Activated T-cell treated with anti-CD3 and anti-CD28 coated beads for 24 hours (primary cell): ENCODE data around the gene HOPX.
"Not testable (repeated sequence)": the region's sequence is repeated elsewhere in the genome, so short reads cannot be mapped to it uniquely, and the experiment has no call there.

Experiments used
- DNase-seq: peaks from one replicate; pipeline ENCODE4 v3.0.0-alpha.2; 2020; ENCODE audit warnings: low read depth

HOPX gene

DNA sequence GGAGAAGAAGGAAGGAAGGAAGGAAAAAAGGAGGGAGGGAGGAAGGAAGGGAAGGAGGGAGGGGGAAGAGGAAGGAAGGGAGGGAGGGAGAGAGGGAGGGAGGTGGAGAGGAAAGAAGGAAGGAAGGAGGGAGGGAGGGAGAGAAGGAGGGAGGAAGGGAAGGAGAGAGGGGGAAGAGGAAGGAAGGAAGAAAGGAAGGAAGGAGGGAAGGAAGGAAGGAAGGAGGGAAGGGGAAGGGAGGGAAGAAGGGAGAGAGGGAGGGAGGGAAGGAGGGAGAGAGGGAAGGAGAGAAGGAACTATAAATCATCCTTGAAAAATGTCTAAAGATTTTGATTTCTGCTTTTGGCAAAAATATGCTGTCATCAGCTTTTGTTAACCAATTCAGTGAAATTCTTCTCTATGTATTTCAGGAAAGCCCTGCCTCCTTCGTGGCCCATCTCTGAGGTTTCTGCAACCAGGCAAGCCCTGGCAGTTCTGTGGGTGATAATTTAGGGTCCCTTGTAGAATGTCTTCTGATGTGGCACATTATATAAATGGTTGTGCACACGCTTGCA lies 7.1 kb upstream of the HOPX start:
- no peak for DNase-seq

DNA sequence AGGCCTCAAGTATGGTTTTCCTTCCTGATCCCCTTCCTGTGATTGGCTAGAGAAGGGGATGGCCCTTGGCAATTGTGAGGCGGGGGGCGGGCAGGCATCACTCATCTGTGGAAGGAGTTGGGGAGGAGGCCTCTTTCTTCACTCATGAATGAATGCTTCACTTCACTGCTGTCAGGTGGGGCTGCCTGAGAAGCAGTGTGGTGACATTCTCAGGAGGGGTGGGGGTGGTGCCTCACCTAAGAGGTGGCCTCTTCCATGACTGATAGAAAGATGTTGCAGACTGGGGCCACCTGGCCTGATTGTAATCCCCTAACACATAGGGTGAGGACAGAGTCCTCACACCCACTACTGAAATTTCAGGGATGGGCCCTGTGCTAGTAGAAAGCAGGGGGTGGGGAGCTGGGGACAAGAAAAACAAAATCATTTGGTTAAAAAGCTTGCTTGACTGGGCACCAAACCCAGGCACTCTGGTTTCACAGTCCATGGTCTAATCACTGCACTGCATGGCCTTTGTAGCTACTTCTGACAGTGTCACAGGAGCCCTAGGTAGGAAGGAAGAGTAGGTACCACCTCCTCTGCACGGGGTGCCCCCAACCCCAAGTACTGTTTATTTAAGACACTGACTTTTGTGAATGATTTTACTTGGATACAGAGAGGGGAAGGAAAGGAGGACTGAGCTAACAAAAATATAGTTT lies 5.6 kb upstream of the HOPX start:
- no peak for DNase-seq

DNA sequence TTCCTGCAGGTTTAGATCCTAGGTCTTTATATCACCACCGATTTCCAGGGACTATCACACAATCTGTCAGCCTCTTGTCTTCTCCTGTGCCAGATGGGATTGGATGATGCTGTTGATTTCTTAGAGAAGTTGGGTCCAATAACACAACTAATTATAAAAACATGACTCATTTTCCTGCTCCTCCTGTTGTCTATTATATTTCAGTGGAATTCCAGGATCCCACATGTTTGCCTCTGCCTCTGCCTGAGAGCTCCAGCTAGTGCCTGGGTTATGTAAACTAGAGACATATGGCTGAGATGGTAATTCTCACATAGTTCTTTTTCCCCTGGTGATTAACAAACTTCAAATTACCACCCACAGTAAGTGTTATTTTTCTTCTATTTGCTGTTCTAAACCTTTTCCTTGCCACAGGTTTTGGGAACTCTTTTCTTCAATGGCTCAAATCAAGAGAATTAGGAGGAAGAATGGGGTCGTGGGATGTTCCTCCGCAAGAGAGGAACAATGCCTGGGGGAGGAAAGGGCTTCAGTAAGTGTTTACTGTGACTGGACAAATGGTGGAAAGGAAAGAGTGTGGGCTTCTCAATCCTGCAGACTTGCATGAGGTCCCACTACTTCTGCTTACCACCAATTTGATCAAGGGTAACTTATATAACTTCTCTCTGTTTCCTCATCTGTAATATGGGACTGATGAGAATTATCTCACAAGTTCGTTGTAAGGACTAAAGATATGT lies 3.4 kb upstream of the HOPX start:
- no peak for DNase-seq

DNA sequence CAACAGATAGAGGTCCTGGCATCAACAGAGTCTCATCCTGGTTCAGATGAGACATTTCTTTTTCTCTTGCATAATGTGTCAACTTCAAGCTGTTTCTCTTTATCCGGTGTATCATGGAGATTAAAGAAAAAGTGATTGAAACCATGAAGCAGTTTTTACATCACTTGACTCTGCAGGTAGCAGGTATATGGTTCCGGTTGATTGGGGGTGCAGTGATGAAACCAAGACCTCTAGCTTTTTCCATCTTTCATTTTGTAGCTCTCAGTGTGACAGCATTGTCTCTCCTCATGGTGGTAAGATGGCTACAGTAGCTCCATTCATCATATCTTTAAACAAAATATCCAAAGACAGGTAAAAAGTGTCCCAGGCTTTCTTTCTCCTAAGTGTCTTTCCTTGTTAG lies 2.4 kb upstream of the HOPX start:
- no peak for DNase-seq

DNA sequence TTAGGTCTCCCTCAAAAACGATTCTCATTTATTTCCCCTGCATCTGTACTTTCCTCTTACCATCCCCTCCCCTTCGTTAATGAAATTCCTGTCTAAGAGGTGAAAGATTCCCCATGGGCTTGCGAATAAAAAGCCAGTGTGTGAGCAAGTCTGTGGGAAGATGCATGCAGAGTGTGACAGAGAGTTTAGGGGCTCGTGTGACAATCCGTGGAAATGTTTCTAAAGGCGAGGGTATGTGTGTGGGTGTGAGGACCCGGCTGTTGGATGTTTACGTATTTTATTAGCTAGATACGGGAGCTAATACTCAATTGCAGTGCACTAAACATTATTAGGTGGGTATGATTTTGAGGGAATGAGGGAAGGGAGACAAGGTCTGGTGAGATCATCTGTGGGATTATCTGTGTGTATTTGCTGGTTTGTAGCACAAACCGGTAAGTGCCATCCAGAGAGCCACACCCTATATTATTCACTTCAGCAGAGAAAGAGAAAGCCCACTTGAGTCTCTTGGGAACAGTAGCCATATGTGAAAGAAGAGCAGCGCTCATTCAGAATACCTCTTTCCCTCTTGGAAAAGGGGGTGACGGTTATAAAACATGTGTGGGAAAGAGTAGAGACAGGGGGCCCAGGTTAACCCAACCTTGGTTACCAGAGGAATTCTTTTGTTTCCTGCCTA lies 893 bp upstream of the HOPX start:
- no peak for DNase-seq

DNA sequence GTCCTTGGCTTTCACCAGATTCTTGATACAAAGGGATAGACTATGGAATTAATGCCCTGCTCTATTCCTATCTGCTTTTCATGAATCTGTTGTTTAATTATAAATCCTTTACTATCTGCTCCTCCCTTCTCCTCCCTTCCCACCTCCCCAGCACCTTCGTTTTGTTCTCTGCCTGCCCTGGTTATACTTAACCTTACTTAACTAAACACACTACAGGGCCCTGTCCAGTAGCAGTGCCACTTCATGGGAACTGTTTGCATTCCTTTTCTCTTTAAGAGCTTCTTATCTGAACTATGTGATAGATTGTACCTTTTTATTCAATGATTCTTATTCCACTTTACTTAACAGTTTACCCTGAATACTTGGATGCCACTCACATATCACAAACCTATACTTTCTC lies 830 bp downstream of the HOPX start:
- no peak for DNase-seq

DNA sequence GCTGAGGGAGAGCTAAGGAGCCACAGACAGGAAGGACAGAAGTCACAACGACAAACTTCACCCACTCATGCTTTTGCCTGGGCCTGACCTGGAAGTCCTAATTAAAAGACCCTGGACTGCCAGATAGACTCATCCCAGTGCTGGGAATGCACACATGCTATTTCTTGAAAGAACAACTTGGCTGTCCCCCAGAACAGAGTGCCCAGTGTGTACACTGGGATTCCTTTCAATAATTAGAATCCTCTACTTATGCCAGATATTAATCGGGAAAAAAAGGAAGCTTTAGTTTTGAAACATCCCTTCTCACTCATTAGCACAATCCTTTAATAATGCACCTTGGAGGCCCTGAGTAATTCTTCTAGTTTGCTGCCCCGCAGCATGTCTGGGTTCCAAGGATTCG lies 3.4 kb downstream of the HOPX start:
- DNase-seq = no peak

DNA sequence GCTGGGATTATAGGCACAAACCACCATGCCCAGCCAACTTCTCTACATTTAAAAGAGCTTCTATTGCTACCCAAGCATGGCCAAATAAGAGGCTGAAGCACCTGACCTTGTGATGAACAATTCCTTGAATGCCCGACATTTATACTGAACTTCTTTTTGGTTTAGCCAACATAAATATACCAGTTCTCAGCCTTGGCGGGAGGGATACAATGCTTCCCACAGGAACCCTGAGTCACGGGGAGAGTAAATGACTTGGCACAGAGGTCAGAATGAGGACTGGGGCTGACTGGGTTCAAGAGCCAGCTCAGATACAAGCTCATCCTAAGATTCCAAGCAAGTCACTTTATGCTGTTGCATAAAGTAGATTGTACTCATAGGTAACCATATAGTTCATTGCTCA lies 6.1 kb downstream of the HOPX start:
- DNase-seq = no peak

DNA sequence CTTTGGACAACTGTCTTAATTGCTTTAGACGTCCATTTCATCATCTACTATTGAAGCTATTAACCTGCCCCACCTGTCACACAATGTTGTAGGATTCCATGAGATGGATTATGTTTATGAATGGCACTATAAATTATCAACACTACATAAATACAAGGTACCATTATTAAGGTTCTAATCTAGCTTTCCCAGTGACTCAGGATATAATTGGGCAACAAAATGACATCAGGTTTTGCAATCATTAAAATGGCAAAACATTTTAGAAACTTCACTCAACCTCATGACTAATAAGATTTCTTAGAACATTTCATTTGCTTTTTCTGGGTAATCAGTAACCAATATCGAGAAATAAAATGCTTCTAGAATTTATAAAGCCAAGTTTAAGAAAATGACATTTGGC lies 9.2 kb downstream of the HOPX start:
- DNase-seq = no peak

DNA sequence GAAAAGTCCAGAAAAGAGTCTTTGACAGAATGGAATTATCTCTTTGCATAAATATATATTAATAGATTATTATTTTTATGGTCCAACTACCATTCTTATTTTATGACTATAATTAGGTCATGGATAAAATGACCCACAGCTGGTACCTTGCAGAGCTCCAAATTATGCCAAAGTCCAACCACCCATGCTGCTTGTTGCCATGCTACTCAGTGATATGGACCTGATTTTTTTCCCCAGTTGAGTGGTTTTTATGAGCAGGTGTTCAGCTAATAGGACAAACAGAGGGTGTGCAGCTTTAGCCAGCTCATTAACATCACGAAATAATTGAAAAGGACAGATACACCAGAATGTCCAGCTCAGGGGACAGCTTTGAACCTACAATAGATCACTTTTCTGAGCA lies 9.7 kb downstream of the HOPX start:
- DNase-seq = no peak

DNA sequence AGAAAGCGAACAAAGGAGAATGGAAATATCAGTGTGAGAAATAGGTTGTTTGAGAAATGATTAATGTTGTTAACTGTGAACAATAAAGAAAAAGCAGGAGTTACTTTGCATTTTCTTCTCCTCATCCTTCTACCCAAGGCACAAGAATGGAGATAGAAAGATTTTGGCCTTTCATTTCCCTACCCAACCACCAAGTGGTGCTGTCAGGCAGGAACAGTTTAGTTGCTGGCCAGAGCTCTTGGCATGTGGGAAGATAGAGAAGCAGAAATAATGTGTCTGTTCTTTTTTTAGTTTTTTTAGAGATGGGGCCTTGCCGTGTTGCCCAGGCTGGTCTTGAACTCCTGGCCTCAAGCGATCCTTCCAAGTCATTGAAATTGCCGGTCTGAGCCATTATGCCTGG lies 12.8 kb downstream of the HOPX start:
- DNase-seq = no peak

DNA sequence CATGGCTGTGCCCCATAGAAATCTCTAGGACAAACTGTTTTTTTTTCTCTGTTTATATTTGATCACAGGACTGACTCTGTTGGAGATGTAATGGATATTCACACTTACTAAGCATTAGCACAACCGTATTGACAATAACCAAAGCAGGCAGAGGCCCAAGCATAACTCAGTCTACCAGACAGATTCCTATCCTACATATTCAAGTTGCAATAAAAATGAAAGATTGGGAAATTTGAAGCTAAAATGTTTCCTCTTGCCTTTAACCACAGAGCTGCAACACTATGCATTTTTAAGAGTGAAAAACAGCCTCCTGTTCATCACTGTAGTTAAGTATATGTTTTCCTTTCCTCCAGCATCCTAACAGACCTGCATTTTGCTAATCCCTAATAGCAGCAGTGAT lies 13.7 kb downstream of the HOPX start:
- not testable (repeated sequence) for DNase-seq

DNA sequence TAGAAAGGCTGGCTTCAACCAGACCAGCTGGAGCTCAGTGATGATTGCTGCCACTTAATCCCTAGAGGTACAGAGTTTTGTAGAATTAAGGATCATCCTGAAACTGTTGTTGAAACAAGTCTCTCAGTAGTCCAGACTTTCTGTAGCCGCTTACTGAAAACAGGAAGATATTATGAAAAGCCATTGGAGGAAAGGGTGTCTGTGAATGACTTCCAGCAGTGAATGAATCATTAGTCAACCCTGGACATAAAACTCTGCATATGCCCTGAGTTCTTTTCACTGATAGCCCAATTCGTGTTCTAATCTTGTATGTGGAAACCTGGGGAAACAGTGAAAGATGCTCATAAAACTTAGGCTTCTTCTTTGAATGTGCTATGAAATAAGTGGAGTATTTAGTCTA lies 14.8 kb downstream of the HOPX start:
- DNase-seq = no peak

DNA sequence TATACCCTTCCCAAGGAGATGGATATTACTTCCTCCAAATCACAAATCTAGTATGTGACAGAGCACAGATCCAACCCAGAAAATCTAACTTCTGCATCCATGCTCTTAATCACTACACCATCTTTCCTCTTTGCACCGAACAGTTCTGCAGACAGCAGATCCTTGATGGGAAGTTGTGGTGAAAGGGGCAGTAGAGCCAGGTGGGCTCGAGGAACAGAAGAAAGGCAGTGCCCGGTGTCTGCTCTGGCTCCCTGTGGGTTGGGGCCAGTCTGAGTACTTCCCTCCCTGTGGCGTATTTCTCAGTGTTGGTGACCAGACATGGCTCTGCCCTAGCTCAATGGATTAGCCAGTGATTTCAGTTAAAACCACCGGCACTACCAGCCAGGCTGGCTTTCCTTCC lies 15.3 kb downstream of the HOPX start:
- no peak for DNase-seq

DNA sequence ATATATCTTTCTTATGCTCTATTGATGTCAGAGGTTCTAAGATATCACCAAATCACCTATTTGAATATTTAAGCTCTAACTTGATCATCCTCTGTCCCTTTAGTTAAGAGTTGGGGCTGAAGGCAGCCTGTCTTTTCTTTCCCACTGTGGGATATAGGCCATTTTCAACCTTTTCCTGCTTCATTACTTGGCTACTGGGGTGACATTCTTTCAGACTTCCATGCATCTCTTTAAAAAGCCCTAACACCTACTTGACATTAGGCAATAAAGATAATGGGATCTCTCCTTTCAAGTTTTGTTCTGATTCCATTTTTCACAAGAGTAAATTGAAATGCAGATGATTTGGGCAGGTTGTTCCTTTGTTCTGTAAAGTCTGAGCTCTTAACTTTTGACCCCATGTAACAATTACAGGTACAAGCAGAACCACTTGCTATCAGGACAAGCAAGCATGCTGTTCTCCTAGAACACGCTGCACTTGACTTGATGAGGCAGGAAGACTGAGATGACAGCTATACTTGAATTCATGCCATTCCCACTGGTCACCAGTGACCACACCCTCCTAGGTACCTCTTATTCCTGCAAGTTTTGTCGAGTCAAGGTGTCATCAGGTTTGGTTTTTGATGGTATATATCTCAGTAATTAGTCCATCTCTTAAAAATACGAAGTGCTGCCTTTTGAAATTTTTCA lies 18.2 kb downstream of the HOPX start:
- no peak for DNase-seq

DNA sequence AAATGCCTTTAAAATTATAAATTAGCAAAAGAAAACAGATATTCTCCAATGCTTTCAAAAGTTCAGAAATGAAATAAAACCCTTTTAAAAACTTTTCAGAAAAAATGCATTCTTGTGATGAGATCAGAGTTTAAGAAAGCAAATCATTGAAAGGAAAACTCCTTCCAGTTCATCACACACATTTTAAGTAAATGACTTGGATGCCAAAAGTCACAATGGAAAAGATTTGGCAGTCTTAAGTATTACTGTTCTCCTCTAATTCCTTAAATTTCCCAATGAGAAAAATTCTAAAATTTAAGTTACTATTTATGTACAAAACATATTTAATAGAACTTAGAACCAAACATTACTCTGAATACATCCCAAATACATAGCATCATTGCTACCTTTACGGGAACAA lies 21.1 kb downstream of the HOPX start:
- no peak for DNase-seq

DNA sequence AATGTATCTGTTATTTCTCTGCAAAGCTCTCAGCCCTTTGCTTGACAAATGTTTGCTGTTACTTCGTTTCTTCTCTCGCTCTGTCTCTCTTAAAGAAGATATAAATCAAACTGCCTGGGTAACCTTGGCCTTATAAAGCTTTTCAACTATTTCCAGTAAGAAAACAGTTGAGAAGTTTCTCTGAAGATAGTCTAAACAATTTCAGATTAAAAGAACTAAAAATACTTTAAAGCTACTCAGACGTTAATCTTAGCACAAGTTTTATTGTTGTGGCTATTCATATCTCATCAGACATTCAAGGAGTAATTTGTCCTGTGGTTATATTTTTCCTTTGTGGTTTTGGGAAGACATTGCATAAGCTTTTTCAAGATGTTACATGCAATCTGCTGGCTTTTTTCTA lies 22.6 kb downstream of the HOPX start:
- DNase-seq = no peak

DNA sequence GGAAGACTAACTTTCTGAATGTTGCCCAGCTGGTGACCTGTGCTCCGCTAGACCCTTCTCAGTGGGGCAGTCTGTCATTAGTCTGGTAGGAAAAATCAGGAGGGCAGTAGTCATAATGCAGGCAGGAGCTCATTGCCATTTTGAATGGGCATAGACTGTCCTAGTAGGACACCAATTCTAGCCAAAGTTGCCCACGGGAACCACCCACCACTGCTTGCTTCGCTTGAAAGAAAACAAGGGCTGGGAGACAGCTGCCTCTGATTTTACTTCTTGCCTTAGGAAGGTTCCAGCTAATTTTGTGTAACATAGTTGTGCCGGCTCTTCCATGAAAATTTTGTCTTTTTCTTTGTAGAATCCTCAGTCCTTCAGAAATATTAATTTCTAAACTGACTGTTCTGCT lies 23.3 kb downstream of the HOPX start:
- no peak for DNase-seq

DNA sequence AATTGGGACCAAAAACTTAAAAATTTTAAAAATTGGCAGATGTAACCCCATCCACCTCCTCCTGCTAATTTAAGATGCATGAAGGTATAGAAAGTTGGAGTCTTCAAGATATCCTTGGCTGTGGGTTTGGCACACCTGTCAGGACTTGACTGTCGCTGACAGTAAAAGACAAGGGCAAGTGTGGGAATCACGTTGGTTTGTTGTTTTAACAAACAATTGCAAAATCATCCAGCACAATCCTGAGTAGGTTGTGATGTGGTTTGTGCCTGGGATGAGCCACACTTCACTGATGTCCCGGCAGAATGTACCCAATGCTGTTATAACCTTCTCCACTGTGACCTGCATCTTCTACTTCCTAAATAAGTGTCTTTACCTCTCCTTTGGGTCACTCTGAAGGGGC lies 24.0 kb downstream of the HOPX start:
- no peak for DNase-seq

DNA sequence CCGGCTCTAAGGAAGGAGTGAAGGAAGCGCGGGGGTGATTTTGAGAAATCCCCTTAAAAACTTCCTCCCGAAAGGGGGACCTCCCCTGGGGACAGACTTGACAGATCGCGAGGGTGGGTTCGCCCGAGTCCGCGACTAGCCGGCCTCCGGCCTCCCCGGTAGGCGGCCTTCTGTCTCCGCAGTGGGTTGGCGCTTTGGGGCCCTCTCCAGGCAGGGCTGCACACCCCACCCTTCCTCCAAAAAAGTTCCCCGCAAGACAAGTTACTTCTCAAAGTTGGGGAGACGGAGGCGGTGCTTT lies 24.8 kb downstream of the HOPX start:
- peak; percentile 36 for DNase-seq

DNA sequence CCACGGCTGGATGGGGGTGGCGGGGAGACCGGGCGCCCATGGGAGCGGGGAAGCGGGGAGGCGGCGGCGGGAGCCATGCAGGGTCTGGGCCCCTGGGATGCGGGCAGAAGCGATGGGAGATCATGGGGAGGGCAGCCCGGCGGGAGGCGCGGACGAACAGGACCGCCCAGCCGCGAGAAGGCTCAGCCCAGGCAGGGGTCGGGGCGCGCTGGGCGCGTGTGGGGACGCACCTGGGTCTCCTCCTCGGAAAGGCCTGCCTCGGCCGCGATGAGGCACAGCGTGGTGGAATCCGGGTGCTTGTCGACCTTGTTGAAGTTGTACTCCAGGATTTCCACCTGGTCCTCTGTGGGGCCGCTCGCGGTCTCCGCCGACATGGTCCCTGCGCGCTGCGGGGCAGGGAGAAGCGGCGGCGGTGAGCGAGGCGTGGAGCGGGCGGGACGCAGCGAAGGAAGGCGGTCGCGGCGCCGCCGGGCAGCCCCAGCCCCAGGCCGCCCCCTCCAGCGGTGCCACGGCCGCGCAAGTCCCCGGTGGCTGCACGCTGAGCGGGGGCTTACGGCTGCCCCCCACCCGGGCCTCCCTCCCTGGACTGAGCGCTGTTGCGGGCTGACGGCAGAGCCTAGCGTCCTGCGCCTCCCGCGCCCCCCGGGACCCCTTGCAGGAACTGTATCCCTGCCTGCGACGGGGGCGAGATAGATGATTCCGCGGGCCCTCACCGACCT lies 25.3 kb downstream of the HOPX start:
- no peak for DNase-seq

DNA sequence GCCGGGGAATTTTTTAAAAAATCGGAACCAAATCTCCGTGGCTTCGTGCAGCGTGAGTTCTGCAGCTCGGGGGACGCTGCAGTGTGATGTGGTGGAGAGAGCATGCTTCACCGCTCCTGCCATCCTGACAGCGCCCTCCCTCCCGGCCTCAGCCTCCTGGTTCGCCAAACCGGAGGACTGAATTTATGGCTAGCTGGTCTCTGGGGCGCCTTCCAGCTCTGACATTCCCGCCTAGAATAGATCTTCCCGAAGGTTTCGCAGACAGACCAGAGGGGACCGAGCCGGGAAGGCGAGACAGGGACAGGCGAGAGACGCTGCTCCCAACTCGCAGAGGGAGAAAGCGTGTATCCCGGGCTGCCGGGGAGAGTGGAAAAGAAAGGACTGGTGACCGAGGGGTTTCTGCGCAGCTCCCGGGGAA lies 25.9 kb downstream of the HOPX start:
- no peak for DNase-seq
